IPS-15b (cell line): ENCODE results near the gene GCGR.
"Not testable (repeated sequence)": the region's sequence is repeated elsewhere in the genome, so short reads cannot be mapped to it uniquely, and the experiment has no call there.

Source experiments
- H3K27me3 ChIP-seq: one replicate; pipeline ENCODE4 v1.6.1; 2013; ENCODE audit warnings: low read length; ENCODE audit not compliant: control insufficient read depth, insufficient read depth
- H3K36me3 ChIP-seq: one replicate; pipeline ENCODE4 v1.6.1; 2013; ENCODE audit warnings: low read length; ENCODE audit not compliant: control insufficient read depth, insufficient read depth
- H3K4me1 ChIP-seq: one replicate; pipeline ENCODE4 v1.6.1; 2013; ENCODE audit warnings: mild to moderate bottlenecking, low read length; ENCODE audit not compliant: control insufficient read depth, insufficient read depth
- H3K4me3 ChIP-seq: one replicate; pipeline ENCODE4 v1.5.1; 2013; ENCODE audit warnings: low read depth, low read length
- H3K9ac ChIP-seq: one replicate; pipeline ENCODE4 v1.6.1; 2013; ENCODE audit warnings: low read depth, mild to moderate bottlenecking, low read length
- H3K9me3 ChIP-seq: one replicate; pipeline ENCODE4 v1.6.1; 2013; ENCODE audit warnings: mild to moderate bottlenecking, low read length; ENCODE audit not compliant: control insufficient read depth, insufficient read depth

GCGR gene

DNA sequence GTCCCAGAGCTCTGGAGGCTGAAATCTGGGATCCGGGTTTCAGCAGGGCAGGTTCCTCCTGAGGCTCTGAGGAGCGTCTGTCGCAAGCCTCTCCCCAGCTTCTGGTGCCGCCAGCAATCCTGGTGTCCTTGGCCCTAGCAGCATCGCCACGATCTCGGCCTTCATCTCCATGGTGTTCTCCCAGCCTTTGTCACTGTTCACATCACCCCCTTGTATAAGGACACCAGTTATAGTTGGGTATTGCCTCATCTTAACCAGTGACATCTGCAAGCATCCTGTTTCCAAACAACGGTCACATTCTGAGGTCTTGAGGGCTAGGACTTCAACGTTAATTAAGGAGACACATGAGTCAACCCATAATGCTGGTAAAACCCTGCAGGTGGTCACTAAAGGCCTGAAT is 33.7 kb downstream of the GCGR start:
- Histone ChIP-seq H3K9ac (no peak overlapping the region), H3K9me3 (no peaks in the 10 kb centered on the region)

DNA sequence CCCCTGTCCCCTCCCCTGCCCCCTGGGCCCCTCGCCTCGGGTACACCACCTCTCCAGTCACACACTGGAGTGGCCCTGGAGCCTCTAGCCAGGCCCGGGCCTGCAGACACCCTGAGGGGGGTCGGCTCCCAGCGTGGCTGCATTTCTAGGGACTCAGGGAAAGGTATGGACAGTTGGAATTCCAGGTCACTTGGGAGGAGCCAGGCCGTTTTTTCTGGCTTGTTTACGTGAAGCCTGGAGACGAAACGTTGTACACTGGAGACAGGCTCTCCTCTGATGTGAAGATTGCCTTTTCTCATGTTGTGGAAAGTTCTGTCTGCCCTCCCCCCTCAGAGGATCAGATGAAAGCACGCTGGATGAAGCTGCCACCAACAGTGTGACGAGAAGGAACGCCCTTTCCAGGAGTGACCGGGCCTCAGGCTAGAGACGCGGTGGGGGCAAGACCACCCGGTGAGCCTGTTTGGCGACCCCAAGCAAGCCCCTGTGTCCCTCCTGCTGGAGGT is 34.9 kb downstream of the GCGR start:
- Histone ChIP-seq H3K4me1 (no peaks in the 10 kb centered on the region), H3K9ac (no peak overlapping the region), H3K36me3 (peaks cover 13% of the 10 kb centered on the region), H3K4me3 (no peak overlapping the region), H3K9me3 (no peaks in the 10 kb centered on the region), H3K27me3 (no peaks in the 10 kb centered on the region)

More for the DNA sequence above, 33.7 kb downstream of the GCGR start:
- Histone ChIP-seq H3K4me1 (no peaks in the 10 kb centered on the region), H3K36me3 (peaks cover under 1% of the 10 kb centered on the region), H3K4me3 (no peak overlapping the region), H3K27me3 (no peaks in the 10 kb centered on the region)

DNA sequence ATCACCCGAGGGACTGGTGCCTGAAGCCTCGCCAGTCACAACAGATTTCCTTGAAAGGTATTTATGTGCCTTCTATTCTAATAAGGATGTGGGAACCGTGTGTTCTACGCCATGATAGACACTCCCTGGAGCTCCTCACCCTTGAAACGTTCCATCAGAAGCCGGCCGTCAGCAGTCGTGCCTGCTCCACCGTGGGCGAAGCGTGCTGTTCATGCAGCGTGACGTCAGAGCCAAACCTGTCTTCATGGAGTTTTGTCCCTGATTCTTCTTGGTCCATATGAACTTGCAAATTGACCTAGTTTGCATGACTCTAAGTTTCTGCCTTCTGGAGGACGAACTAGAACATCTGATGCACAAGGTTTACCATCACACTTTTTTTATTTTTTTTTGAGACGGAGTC is 35.4 kb downstream of the GCGR start:
- Histone ChIP-seq H3K9me3 (no peaks in the 10 kb centered on the region), H3K36me3 (peaks cover 16% of the 10 kb centered on the region), H3K9ac (no peak overlapping the region), H3K4me1 (no peaks in the 10 kb centered on the region), H3K4me3 (no peak overlapping the region), H3K27me3 (no peaks in the 10 kb centered on the region)

DNA sequence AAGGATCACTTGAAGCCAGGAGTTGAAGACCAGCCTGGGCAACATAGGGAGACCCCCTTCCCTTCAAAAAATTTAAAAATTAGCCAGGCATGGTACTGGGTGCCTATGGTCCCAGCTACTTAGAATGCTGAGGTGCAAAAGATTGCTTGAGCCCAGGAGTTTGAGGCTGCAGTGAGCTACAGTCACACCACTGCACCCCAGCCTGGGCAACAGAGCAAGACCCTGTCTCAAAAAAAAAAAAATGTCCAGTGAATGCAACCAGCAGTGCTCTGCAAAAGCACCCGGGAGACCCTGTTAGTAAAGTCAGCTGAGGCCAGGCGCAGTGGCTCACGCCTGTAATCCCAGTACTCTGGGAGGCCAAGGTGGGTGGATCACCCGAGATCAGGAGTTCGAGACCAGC is 36.1 kb downstream of the GCGR start:
- H3K4me3 ChIP-seq, H3K9me3 ChIP-seq, H3K4me1 ChIP-seq, H3K9ac ChIP-seq, H3K27me3 ChIP-seq: not testable (repeated sequence)
- peaks cover 24% of the 10 kb centered on the region for H3K36me3 ChIP-seq

DNA sequence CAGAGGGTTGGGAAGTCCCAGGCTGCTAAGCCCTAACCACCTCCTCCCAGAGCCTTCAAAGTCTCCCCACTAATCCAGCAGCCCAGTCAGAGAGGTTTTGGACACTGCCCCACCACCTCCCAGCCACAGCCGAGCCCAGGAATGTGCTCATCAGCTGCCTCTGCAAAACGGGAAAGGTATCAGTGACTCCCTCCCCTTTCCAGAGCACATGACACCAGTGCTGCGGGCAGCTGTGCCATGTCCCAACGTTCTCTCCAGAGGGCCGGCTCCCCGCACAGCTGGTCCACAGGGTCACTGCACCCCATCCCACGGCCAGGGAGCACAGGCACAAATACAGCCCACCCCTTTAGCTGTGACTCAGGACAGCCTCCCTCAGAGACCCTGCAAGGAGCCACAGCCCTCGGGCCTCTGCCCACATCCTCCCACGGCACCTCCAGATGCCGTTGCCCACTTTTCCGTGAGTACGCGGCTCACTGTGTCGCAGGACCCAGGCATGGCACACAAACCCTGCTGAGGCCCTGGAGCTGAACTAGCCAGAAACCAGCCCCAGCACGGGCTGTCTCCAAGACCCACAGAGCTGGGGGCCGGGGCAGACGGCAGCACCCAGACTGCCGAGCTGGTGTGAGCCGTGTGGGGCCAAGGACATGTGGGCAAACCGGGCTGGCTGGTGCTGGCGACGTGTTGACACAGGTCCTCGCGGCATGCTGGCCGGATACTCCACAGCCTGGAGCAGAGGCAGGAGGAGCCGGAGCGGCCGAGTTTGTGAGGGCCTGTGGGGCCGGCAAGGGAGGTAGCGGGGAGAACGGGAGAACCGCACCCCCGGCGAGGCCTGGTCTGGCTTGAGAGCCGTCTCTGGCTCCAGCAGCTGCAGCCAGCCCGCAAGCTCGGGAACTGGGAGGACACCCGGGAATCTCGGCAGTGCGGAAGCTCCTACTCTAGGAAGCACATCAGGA is 37.2 kb downstream of the GCGR start:
- H3K4me1 ChIP-seq = no peaks in the 10 kb centered on the region
- no peak overlapping the region for H3K9ac ChIP-seq
- H3K36me3 ChIP-seq = peaks cover 34% of the 10 kb centered on the region
- H3K9me3 ChIP-seq = no peaks in the 10 kb centered on the region
- H3K4me3 ChIP-seq = no peak overlapping the region
- no peaks in the 10 kb centered on the region for H3K27me3 ChIP-seq

DNA sequence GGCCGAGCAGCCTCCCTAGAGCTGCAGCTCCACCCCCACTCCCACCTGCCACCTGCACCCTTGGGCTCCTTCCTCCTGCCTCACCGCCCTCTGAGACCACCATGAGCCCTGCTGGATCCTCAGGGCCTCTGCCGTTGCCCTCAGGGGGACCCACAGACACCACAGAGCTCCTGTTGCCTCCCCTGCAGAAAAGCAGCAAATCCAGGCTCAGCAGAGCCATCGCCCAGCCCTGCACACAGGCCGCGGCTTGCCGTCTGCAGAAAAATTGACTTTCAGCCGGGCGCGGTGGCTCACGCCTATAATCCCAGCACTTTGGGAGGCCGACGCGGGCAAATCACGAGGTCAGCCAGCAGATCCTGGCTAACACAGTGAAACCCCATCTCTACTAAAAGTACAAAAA is 37.9 kb downstream of the GCGR start:
- H3K4me3 ChIP-seq = no peak overlapping the region
- H3K9me3 ChIP-seq = no peaks in the 10 kb centered on the region
- H3K9ac ChIP-seq = no peak overlapping the region
- H3K4me1 ChIP-seq = no peaks in the 10 kb centered on the region
- no peaks in the 10 kb centered on the region for H3K27me3 ChIP-seq
- H3K36me3 ChIP-seq = peaks cover 42% of the 10 kb centered on the region

DNA sequence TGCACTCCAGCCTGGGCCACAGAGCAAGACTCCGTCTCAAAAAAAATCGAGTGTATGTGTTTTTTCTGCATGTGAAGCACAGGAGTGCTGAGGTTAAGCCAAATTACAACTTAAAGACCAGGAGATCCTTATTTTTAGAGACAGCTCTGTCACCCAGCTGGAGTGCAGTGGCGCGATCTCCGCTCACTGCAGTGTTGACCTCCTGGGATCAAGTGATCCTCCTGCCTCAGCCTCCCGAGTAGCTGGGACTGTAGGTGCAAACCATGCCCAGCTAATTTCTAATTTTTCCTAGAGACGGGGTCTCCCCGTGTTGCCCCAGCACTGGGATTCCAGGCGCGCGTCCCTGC is 38.4 kb downstream of the GCGR start:
- Histone ChIP-seq H3K27me3 (no peaks in the 10 kb centered on the region), H3K36me3 (peaks cover 47% of the 10 kb centered on the region), H3K4me3 (no peak overlapping the region), H3K4me1 (no peaks in the 10 kb centered on the region), H3K9ac (no peak overlapping the region), H3K9me3 (no peaks in the 10 kb centered on the region)

DNA sequence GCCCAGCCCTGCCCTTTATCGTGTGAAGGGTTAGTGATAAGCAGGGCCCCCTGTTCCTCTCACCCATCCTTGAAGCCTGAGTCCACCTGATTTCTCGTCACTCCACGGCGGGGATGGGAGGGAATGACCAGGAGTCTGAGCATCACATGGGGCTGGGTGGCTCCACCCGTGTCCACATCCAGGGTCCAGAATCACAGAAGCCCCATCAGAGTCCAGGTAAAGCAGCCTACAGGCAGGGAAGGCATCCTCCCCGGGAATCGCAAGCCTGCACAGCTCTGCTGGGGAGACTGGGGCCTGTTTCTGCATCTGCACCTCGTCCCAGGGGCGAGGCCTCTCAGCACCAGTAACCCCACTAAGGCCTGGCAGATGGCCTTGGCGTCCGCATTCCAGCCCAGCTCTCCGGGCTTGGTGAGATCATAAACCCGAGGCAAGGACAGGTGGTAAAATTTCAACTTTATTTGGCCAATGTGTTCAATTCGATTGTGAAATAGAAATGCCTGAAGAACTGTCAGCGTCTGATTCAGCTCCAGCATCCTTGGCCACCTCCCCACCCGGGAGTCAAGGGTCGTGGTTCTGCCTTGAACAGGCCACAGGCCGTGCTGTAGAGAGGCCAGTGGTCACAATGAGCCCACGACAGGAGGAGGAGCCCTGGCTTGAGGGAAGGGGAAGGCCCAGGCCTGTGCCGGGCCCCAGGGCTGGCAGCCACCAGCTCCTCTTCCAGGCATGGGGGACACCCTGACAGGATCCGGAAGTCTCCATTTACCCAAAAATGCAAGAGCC is 39.0 kb downstream of the GCGR start:
- Histone ChIP-seq H3K36me3 (peaks cover 50% of the 10 kb centered on the region), H3K9me3 (no peaks in the 10 kb centered on the region), H3K9ac (no peak overlapping the region), H3K4me3 (no peak overlapping the region), H3K4me1 (no peaks in the 10 kb centered on the region), H3K27me3 (no peaks in the 10 kb centered on the region)

DNA sequence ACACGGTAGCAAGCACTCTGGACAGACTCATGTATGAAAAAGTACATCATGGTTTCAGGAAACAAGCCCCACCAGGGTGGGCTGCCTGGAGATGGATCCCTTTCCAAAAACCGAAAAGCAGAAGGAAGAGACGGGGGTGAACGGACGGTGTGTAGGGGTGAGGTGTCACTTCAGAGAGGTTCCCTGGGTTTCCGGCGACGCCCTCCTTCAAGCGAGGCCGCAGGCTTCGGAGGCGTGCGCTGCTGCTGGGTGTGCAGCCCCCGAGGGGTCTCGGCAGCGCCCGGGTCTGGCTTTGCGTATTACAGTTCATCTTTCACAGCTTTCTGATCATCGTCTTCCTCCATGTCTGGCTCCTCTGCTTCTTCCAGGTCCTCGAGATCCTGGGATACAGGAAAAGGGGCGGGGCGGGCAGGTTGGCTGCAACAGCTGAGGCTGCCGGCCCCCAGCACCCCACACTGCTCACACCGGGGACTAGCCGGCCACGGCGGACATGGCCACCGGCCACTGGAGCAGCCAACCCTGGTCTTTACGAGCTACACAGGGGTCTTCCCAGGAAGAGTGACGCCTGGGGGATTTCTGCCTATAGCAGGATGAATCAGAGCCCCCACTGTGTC is 39.9 kb downstream of the GCGR start:
- Histone ChIP-seq H3K4me1 (no peaks in the 10 kb centered on the region), H3K9ac (no peak overlapping the region), H3K36me3 (peaks cover 50% of the 10 kb centered on the region), H3K9me3 (no peaks in the 10 kb centered on the region), H3K27me3 (no peaks in the 10 kb centered on the region), H3K4me3 (no peak overlapping the region)

DNA sequence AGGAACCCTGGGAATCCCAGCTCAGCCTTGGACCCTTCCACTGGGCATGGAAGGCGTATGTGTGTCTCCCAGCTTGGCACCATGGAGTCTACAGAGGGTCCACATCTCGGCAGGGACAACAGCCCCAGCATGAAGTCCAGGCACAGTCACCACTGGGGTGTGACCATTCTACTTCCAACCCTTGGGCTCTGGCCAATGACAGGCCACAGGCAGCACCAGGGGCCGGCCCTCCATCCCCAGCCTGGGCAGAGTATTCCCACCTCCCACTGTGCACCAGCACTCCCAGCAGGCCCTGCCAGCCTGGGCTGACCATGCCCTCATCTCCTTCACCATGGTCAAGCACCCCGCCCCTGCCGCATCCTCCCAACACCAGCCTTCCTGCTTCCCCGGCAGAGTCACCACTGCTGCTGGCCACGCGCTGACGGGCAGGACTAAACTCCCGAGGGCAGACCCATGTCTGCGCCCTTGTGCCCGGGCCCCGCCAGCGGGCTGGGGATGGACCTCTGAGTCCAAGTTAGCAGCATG is 40.4 kb downstream of the GCGR start:
- H3K36me3 ChIP-seq = peaks cover 50% of the 10 kb centered on the region
- H3K9ac ChIP-seq = no peak overlapping the region

DNA sequence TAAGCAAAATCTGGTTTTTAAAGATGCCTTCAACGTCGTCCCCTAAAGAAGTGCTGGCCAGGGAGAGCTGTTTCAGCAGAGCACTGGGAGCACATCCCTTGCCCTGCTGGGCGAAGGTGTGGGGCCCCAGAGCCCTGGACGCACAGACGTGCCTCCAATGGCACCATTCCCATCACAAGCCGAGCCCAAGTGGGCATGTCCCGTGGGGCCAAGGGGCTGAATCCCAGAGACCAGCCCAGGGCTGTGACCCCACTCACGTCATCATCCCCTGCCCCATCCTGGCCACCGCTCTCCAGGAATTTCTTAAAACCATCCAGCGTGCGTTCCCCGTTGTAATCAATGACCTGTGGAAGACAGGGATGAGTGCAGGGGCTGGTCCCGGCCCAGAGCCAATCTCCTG is 40.9 kb downstream of the GCGR start:
- Histone ChIP-seq H3K4me1 (no peaks in the 10 kb centered on the region), H3K4me3 (no peak overlapping the region), H3K36me3 (peaks cover 50% of the 10 kb centered on the region), H3K9ac (no peak overlapping the region), H3K9me3 (no peaks in the 10 kb centered on the region), H3K27me3 (no peaks in the 10 kb centered on the region)

More for the DNA sequence above, 40.4 kb downstream of the GCGR start:
- no peaks in the 10 kb centered on the region for H3K9me3 ChIP-seq
- H3K4me1 ChIP-seq = no peaks in the 10 kb centered on the region
- no peak overlapping the region for H3K4me3 ChIP-seq
- no peaks in the 10 kb centered on the region for H3K27me3 ChIP-seq
